Activated gamma-delta T cell (primary cell): ENCODE measurements around the gene EPX.

ENCODE experiments used
- DNase-seq: peaks from one replicate; lab custom pipeline; 2025; lab: John Stamatoyannopoulos, UW

Gene EPX

DNA sequence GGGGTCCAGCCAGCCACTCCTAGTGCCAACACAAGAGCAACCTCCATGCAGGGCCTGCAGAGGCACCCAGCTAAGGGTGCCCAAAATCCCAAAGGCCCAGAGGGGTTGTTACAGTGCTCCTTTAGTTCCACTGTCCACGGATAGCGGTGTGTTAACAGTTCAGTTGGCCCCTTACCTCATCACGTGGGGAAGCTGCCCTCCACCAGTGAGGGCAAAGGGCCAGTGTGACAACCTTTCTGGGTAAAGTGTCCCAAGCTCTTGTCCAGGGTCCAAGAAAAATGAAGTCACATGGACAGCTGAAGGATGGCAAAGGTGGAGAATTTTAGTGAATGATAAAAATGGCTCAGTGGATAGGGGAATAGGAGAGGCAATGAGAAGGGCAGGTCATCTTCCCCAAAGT is 35.2 kb downstream of the EPX start:
- no peak for DNase-seq

DNA sequence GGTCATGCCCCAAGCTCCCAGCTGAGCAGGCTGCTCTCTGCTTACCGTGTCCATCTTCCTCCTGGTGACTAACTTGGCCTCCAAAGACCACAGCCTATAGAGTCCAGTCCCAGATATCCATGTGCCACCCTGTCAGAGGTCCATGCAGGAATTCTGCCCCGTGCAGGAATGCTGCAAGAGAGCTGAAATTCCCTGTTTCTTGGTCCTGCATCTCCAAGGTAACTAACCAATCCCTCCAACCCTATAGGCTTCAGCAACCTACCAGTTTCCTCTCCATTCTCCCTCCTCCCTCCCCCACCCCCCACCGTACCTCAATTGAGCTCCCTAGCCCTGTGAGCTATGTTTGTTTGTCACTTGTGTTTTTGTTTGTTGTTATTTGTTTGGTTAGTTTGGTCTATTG is 36.2 kb downstream of the EPX start:
- no peak for DNase-seq

DNA sequence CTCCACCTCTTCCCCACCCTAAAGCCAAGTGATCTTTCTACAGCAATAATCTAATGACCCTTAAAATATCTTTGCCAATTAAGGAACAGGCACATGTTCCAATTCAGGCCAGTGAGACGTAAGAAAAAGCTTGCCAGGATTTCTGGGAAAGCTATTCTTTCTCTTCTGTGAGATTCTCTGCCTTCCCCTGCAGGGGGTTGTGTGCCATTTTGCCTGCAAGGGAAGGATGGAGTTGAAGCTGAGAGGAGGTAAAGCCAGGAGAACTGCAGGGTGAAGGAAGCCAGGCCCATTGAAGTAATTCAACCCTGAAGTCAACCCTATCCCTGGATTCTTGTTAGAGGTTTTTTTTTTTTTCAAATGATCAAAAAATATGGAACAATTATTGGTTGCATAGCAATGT is 36.9 kb downstream of the EPX start:
- no peak for DNase-seq

DNA sequence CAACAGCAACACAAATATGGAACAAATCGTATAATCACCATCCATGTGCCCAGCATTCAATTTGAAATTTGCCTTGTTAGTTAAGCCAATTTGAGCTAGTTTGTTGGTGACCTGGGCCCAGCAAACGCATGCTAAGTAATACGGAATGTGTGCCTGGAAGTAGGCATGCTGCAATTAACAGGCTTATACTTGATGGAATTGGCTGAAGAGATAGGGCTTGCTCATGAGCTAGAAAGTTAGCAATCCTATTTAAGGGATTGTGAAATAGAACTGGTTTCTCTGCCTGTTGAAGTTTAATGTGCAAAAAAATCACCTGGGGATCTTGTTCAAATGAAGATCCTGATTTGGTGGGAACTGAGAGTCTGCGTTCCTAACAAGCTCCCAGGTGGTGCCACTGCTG is 37.4 kb downstream of the EPX start:
- no peak for DNase-seq

DNA sequence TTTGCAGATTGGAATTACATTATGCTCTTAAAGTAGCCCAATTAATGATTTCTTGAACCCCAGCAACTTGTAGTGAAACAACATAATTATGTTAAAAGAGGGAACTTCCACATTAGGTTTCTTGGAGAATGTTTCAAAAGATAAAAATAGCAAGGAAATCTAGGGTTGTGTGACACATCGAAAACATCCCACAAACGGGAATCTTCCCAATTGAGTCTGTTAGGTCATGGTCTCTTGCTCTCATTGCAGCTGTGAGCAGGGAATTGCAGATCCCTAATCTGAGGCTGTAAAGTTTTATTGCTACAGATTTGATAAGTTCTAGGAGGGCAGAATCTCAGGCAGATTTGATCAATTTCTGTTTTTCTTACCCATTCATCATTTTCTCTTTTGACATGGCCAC is 39.1 kb downstream of the EPX start:
- DNase-seq = no peak

DNA sequence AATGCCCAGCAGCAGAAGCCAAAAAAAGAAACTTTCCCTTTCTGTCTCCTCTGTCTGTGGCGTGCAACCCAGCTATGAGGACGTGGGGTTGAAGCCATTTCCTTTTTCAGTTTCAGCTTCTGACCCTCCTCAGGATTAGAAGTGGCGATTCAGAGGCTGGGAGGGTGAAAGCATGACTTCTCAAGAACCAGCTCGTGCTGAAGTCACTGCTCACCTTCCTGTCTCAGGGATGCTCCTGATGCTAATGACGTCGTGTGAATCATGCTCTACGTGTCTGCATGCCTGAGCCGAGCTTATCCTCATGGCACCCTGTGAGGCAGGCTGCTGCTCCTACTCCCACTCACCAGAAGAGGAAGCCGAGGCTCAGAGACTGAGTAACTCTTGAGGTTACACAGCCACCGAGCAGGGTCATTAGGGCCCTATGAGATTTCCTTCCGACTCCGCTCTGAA is 40.2 kb downstream of the EPX start:
- no peak for DNase-seq

DNA sequence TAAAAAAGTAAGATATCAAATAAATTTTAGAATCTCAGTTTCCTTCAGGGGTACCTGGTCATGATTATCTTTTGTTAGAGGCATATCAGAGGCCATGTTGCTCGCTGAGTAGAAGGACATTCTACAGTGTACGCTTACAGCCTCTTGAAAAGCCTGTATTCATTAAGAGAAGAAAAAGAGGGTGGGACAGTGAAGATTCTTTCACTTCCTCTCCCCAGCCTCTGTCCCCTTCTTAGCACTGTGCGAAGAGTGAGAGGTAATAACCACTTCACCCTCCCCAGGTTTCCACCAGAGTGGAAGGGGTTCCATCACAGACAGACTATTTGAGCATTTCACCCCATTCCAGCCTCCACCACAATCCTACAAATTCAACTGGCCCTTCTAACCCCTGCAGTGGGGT is 41.0 kb downstream of the EPX start:
- no peak for DNase-seq

DNA sequence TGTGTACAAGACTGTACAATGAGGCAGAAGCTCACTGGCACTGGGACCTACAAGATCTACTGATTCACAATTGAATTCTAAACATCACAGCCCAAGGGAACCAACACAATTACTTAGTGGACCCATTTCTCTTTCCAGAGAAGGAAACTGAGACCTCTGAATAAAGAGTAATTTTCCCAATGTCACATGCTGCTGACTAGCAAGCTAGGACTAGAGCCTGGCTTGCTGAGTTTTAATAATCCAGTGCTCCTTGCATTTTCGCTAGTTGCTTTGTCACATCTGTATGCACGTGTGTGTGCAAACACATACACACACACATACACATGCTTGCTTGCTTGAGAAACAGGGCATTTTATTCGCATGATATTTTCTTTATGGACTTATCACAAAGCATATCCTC is 42.0 kb downstream of the EPX start:
- DNase-seq = no peak

DNA sequence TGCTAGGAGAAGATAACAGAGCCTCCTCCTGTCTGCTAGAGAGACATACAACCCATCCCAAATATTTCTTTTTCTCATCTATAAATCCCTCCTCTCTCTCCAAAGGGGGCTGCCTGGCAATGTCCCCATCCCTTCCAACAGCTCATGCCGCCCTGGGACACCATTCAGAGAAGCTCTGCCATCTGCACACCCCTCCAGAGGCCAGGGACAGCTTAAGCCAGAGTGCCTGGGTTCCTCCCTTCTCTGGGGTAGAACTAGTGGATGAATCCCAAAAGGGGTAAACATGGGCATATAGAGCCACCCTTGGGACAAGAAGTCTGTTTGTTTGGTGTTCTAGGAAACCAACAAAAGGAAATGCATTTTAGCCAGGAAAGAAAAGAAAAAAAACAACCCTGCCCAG is 43.3 kb downstream of the EPX start:
- DNase-seq = no peak

DNA sequence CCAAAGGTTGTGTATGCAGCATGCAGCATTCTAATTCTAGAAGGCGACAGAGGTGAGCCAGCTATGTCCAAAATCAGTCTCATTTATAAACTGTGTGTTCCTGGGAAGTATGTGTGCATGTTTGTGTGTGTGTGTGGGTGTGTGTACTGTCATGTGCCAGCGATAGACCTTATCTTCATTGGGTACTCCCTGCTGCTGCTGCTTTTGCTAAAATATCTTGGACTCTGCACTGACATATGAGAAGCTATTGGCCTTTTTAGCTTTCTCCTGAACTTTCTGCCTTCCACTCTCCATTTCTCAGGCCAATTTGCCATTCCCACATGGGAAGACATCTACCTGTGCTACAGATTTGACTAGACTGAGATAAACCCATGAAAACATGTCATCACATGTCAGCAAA is 43.9 kb downstream of the EPX start:
- DNase-seq = no peak

DNA sequence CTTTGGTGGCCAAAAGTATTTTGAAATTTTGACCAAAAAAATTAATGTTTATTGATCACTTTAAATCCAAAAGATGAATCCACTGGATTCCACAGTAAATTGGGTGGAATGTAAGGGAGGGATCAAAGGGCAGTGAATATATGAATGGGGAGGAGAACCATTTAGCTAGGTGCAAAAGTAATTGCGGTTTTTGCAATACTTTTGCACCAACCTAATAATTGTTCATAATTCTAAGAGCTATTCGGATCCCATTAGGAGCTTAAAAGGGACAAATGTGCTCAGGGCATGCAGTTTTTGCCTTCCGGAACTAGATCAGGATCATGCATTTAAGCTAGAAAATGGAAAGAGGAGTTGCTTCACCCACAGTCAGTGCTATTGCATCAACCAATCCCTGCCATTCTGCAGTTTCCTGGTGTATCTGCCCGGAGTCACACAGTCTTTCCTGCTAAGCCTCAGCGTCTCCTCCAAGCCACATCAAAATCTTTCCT is 45.7 kb downstream of the EPX start, which contains the start of gene LPO:
Gene LPO (plus strand): TSS at position 438 of the 488 bp plus-strand sequence. CDS start 4,396 bp downstream, outside the sequence.
- no peak for DNase-seq

DNA sequence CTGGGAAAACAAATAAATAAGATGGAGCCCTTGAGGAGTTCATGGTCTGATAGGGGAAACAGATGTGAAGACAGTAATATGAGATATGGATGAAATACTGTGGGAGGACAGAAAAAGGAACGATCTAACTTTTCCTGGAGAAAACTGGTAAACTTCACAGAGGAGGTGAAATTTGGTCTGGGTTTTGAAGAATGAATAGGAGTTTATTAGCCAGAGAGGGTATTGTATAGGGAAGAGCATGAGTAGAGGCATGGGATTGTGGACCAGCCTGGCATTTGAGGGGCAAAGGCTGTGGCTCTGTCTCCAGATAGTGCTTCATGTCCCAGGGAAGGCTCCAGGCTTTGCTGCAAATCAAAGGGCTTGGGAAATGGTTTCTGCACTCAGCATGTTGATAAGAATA is 47.5 kb downstream of the EPX start:
- DNase-seq = no peak

DNA sequence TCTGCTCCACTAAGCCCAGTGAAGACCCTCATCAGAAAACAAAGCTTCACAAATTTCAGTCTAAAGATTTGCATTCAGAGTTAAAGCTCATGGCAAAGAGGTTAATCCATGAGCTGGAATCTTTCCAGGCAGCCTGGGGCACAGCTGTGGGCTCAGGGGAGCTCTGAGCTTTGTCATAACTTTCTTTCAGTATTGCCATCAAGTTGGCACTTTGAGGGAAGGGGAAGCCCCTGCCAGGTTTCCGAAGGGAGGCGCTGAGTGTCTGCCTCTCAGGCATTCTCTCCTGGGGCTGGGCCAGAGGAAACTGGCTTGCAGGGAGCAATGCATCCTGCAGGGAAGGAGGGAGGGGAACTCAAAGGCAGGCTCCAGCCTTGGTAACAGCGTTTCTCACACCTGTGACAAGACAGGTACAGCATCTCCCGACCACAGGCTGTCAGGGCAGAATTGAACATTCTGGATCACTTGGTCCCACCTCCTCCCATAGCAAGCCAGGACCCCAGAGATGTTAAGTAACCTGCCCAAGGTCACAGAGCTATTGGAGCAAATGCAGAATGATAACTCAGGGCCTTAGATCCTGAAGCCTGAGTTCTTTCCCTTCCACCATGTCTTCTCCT is 49.8 kb downstream of the EPX start:
- no peak for DNase-seq

DNA sequence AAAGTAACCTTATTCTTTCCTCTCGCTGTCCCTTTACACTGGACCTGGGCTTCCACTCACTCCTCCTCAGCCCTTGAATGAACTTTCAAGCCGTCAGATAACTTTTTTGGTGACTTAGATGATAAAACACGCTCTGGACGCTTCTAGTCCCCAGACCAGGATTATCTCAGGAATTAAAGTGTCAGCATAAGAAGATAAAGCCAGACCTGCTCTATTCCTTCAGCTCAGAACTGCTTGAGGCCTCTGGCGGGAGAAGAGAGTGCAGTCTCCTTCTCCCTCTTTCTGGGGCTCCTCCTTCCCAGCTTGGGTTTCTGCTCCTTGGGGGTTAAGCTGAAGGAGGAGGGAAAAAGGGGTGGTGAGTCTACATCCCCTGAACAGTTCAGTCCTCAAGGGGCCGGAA is 52.4 kb downstream of the EPX start:
- DNase-seq = no peak

DNA sequence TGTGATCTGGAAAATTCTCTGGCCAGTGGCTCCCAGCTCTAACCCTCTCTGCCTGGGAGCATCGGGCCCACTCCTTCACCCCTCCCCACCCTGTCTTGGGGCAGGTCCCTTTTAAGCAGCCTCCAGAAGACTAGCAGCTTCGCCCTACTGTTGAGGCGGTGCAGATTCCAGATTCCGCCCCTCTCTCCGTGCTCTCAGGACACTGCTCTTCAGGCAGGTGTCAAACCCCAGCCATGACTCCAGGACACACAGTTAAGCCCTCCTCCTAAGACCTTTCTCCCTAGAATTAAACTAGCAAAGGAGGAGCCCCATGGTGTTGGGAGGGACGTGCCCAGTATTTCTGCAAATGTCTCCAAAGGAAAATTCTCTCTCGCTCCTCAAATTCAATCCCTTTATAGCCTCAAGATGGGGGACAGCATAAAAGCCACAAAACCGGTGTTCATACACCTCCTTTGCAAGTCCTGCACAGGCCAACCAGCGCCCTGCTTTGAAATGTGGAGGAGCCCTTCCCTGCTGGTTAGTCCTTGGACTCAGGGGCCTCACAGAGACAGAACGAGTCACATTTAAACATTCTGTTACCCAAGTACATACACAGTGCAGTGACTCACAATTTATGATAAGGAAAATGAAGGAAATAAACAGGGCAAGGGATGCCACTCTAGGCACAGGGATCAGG is 53.0 kb downstream of the EPX start:
- no peak for DNase-seq

DNA sequence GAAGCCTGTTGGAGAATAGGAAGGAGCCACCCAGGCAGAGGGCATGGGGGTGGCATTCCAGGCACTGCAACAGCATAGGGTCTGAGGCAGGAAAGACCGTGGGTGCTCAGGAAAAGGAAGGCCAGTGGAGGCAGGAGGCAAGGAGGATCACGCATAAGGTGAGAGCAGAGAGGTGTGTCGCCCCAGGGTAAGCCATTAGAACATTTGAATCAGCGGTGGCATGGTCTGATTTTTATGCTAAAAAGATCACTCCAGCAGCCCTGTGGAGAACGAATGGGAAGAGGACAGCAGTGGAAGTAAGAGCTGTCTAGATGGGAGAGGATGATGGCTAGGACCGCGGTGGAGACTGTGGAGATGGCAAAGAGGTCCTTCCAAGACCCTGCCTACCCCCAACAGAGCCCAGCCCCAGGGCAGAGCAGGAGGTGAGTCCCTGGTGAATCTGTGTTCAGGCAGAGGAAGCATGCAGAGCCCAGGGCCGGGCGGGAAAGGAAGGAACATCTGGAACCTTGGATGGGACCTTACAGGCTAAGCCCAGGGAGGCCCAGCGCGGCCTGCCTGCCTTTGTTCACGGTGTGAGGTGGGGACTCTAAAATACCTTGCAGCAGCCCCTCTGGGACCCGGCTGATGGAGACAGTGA is 53.7 kb downstream of the EPX start:
- no peak for DNase-seq

DNA sequence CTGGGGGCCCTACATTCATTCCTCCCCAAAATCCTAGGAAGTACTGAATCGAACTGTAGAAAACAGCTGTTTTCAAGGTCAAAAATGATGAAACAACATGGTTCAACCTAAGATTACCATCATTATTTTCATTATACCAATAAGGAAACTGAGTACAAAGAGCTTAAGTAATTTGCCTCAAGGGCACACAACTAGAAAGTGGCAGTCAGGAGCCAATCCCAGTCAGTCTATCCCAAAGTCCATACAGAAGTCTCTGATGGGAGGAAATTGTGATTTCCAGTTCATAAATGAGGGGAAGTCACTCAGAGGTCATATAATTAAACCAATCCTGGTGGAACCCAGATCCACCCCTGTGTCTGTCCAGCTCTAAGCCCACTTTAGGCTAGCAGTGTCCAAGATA is 54.3 kb downstream of the EPX start:
- no peak for DNase-seq

DNA sequence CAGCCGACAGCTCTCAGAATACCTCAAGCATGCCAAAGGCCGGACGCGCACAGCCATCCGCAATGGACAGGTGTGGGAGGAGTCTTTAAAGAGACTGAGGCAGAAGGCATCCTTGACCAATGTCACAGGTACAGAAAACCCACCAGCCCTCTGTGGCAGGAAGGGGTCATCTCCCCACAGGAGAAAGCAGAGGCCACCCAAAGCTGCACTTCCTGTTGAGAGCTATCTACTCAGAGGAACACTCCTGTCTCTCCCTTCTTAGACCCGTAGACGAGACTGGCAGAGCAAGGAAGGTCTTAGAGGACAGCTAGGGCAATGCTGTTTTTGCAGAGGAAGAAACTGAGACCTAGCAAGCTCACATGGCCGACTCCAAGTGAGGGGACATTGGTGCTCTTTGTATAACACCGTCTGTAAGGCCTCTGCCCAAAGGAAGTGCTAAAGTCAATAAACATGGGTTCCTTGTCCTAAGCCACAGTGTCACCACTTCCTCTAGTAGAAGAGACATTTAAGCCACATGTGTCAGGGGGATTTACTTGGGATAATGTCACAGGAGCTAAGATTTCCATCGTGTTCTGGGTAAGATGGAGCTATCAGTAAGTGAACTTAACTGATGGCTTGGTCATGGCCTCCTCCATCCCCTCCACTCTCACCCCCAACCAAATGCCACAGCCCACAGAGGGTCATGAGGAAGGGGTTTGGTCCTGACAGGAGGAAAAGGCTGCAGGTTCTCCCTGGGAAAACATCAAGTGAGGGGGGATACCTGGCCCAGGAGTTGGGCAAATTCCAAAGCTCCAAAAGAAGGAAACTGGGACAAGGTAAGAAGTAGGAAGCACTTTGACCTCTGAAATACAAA is 55.2 kb downstream of the EPX start:
- no peak for DNase-seq

DNA sequence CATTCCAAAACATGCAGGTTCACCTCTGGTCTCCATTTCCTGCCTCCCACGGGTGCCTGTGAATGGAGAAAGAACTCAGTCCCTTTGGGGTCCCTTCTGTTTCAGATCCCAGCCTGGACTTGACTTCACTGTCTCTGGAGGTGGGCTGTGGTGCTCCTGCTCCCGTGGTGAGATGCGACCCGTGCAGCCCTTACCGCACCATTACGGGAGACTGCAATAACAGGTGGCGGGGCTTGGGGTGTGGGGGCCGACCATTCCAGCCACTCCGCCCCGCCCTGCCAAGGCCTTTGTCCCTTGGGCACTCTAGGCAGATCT is 56.4 kb downstream of the EPX start:
- DNase-seq = no peak

DNA sequence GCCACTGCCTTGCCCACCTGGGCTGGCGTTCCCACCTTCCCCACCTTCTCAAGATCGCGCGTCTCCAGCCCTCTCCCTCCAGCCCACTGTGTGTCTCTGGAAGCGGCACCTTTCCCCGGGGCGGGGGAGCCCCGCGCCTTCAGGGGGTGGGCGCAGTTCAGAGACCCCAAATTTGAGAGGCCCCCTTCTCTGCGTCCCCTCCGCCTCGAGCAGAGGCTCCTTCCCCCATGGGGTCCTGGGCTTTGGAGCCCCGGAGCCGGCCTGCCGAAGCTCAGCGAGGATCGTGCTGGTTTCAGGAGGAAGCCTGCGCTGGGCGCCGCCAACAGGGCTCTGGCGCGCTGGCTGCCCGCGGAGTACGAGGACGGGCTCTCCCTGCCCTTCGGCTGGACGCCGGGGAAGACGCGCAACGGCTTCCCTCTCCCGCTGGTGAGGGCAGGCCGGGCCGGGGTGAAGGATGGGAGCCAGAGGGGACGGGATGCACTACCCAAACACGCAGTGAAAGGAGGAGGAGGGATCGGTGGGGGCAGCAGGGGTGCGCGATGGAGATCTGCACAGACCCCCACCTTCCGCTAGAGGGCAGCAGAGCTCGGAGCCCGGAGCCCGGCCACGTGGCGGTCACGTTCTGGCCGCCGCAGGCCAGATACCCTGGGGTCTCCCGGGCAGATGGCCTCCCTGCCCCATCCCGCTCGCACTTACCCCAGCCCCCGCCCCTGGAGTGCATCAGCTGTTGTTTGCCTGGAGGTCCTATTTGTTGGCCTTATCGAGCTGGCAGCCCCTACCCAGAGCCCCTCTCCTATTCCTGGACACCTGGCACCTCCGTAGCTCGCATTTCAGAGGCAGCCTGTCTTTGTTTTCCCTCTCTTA is 57.0 kb downstream of the EPX start:
- DNase-seq = peak; percentile 28

DNA sequence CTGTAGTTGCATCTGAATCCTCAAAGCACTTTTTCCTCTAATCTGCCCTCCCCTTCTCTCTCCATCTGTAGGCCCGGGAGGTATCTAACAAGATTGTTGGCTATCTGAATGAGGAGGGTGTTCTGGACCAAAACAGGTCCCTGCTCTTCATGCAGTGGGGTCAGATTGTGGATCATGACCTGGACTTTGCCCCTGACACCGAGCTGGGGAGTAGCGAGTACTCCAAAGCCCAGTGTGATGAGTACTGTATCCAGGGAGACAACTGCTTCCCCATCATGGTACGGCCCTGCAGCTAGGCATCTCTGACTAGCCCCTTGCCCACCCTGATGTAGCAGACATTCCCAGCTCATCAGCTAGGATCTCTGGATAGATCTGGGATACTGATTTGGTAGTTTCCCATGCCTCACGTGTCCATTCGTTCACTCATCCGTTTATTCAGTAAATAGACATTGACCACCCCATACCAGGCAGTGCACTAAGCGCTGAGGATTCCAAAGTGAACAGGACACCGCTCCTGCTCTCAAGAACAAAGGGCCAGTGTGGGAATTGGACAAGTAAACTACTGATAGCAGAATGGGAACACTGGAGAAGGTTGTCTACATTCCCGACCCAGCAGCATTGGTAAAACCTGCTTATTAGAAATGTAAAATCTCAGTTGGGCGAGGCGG is 58.0 kb downstream of the EPX start:
- no peak for DNase-seq
